ENCODE measurements around the gene LMOD1.

GRCh38 chr1:201877877-201878401 lies 68.4 kb downstream of the LMOD1 start:
- TF ChIP-seq CTCF (IDR thresholded peaks at IDR 0.05; ENCODE audit: low read depth, low read length) (peak; percentile 64), EZH2phosphoT487 (IDR thresholded peaks at IDR 0.05; ENCODE audit: low read depth) (no peak)
